HG02798 (cell line): ENCODE results near the gene RIPOR3.
"Not testable (repeated sequence)": the region's sequence is repeated elsewhere in the genome, so short reads cannot be mapped to it uniquely, and the experiment has no call there.

Experiments used
- ATAC-seq: cut with Tn5 transposase; IDR thresholded peaks from one replicate; pipeline ENCODE4 v1.9.1; 2021; ENCODE audit warnings: mild to moderate bottlenecking; ENCODE audit not compliant: unreplicated experiment, poor library complexity

The RIPOR3 gene

GRCh38 chr20:50724851-50725723 lies 33.7 kb upstream of the RIPOR3 start:
- peak; percentile 45 for ATAC-seq

- no peak for ATAC-seq
Measured at GRCh38 chr20:50724112-50724725, 32.9 kb upstream of the RIPOR3 start.

GRCh38 chr20:50723672-50724071 lies 32.3 kb upstream of the RIPOR3 start:
- no peak for ATAC-seq

- ATAC-seq: no peak
Measured at GRCh38 chr20:50722424-50723155, 31.2 kb upstream of the RIPOR3 start.

GRCh38 chr20:50721881-50722281 lies 30.5 kb upstream of the RIPOR3 start:
- ATAC-seq: no peak

GRCh38 chr20:50720582-50720981 lies 29.2 kb upstream of the RIPOR3 start:
- no peak for ATAC-seq

GRCh38 chr20:50720026-50720425 lies 28.7 kb upstream of the RIPOR3 start:
- no peak for ATAC-seq

- no peak for ATAC-seq
Measured at GRCh38 chr20:50719328-50719727, 28.0 kb upstream of the RIPOR3 start.

GRCh38 chr20:50717974-50718761 lies 26.8 kb upstream of the RIPOR3 start:
- no peak for ATAC-seq

GRCh38 chr20:50717312-50717711 lies 26.0 kb upstream of the RIPOR3 start:
- no peak for ATAC-seq

GRCh38 chr20:50716518-50716917 lies 25.2 kb upstream of the RIPOR3 start:
- no peak for ATAC-seq

- ATAC-seq: no peak
Measured at GRCh38 chr20:50715694-50716093, 24.4 kb upstream of the RIPOR3 start.

- ATAC-seq: not testable (repeated sequence)
Measured at GRCh38 chr20:50714426-50714825, 23.1 kb upstream of the RIPOR3 start.

GRCh38 chr20:50713657-50714101 lies 22.3 kb upstream of the RIPOR3 start:
- ATAC-seq: no peak

GRCh38 chr20:50712771-50713656 lies 21.7 kb upstream of the RIPOR3 start:
- no peak for ATAC-seq

GRCh38 chr20:50711113-50711825 lies 19.9 kb upstream of the RIPOR3 start:
- ATAC-seq: no peak

- ATAC-seq: no peak
Measured at GRCh38 chr20:50710492-50711063, 19.2 kb upstream of the RIPOR3 start.

- ATAC-seq: no peak
Measured at GRCh38 chr20:50709636-50709973, 18.3 kb upstream of the RIPOR3 start.
